ENCODE data around the gene DYNC1I1. TPM values are rescaled to one million over a fixed set of nuclear protein-coding genes. Genes with fewer than 3 reads are reported as not detected.

Gene DYNC1I1
- total and polyA plus RNA-seq, 8 donors: 1.6 to 16.0 (median 9.6) TPM

DNA sequence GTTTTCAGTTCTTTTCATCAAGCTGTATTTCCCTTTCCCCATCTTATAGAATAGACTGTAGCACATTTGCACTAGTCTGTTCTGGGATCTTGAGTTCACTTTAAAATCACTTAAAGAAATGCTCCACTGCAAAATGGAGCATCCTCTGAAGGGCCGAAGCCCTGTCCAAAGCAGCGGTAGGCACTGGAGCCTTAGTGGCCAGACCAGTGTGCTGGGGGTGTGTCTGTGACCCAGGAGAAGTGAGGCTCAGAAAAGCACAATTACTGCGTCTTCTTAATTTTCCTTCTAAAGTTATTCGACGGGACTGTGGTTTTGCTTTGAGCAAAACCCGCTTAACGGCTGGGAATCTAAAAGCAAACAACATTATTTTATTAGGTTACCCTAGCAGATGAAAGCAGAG is 343.8 kb downstream of the DYNC1I1 start:
- DNase-seq (no peak), ATAC-seq (no peak)
- Histone ChIP-seq H3K9me3 (peaks cover 0 to 2% of the 10 kb centered on the region in 2 donors), H3K27ac (no peak overlapping the region), H3K4me1 (no peaks in the 10 kb centered on the region), H3K36me3 (peaks cover 0 to 19% of the 10 kb centered on the region in 2 donors), H3K4me3 (no peak overlapping the region), H3K27me3 (no peaks in the 10 kb centered on the region)
- TF ChIP-seq, protein P1, sequence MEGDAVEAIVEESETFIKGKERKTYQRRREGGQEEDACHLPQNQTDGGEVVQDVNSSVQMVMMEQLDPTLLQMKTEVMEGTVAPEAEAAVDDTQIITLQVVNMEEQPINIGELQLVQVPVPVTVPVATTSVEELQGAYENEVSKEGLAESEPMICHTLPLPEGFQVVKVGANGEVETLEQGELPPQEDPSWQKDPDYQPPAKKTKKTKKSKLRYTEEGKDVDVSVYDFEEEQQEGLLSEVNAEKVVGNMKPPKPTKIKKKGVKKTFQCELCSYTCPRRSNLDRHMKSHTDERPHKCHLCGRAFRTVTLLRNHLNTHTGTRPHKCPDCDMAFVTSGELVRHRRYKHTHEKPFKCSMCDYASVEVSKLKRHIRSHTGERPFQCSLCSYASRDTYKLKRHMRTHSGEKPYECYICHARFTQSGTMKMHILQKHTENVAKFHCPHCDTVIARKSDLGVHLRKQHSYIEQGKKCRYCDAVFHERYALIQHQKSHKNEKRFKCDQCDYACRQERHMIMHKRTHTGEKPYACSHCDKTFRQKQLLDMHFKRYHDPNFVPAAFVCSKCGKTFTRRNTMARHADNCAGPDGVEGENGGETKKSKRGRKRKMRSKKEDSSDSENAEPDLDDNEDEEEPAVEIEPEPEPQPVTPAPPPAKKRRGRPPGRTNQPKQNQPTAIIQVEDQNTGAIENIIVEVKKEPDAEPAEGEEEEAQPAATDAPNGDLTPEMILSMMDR (IDR thresholded peaks at IDR 0.05): no peak
- intact Hi-C loops (cut with DNase I): no loop called here

DNA sequence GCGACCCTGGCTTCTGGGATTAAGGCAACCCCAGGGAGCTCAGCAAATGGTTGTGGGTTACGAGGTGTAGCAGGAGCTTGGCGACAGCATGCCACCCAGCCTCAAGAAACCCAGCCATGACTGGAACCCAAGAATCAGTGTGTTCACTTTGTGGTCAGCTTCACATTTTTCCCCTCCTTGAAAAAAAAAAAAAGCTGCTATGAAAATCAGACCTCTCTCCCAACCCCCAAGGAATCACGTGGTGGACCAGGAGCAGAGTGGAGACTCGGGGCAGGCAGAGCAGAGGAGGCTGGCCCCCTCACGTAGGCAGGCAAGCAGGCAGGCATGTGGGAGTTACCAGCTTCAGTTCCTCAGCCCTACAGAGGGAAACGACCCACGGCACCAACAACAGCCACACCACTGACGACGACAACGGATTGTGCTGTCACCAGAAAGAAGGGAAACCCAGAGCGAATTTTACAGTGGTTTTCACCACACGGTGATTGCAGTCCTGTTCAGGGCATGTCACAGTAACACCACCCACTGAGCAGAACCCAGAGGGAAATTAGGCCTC is 346.2 kb downstream of the DYNC1I1 start:
- TF ChIP-seq, protein P1 (IDR thresholded peaks at IDR 0.05): no peak
- no peak overlapping the region for H3K27ac ChIP-seq
- H3K9me3 ChIP-seq: no peaks in the 10 kb centered on the region
- H3K4me1 ChIP-seq: no peaks in the 10 kb centered on the region
- H3K36me3 ChIP-seq: peaks cover 0 to 32% of the 10 kb centered on the region in 2 donors
- intact Hi-C loops (cut with DNase I): no loop called here
- ATAC-seq: no peak
- no peak for DNase-seq
- H3K4me3 ChIP-seq: no peak overlapping the region
- no peaks in the 10 kb centered on the region for H3K27me3 ChIP-seq

DNA sequence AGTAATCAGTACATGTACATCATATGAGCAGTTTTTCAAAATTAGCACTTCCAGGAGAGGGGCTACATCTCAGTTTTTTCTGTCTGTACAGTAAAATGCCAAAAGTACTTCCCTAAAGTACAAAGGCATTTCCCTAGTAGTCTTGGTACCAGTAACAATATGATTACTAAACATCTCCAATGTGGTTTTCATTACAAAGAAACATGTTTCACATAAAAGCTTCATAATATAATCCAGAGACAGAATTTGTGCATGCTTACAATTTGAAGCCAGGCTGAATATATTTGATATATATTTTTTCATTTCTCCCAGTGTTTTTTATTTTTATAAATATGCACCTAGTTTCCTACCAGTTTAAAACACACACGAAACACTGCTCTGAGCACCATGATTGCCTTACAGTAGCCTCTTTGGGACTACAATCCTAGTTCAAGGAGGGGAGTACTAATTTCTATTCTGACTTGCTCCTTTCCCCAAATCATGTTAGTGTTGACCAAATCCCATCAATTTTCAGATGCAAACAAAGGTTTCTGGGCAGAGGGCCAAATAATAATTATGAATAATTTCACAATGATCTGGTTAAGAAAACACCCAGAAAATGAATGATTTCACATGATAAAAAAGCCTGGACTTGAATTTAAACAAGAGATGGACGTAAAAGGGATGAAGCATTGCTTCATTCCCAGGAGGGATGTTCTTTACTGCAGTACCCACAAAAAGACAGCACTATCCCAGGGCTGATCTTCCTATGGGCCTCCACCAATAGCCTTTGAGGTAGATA is 348.3 kb downstream of the DYNC1I1 start:
- Histone ChIP-seq H3K36me3 (peaks cover 0 to 36% of the 10 kb centered on the region in 2 donors), H3K4me1 (no peaks in the 10 kb centered on the region), H3K27ac (no peak overlapping the region), H3K9me3 (no peaks in the 10 kb centered on the region), H3K27me3 (no peaks in the 10 kb centered on the region), H3K4me3 (no peak overlapping the region)
- intact Hi-C loops (cut with DNase I): no loop called here
- DNase-seq: no peak
- no peak for ATAC-seq
- TF ChIP-seq, protein P1 (IDR thresholded peaks at IDR 0.05): no peak

DNA sequence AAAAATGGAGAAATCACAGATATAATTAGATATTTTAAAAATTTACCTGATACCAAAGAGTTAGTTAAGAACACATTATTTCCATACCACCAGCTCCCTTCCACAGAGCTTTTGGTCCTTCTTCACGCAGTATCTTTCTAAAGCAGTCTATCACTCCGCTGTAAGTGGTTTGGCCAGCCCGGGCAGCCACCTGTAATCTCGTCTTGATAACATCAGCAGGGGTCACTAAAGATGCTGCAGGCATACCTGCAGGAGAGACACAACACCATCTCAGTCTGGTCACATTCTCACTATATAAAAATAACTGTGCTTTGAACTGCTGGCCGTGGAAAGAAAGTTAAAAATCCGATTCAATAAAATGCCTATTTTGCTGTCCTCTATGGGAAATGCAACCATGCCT is 349.4 kb downstream of the DYNC1I1 start:
- H3K27me3 ChIP-seq: no peaks in the 10 kb centered on the region
- H3K9me3 ChIP-seq: no peaks in the 10 kb centered on the region
- no peaks in the 10 kb centered on the region for H3K4me1 ChIP-seq
- intact Hi-C loops (cut with DNase I): no loop called here
- no peak overlapping the region for H3K27ac ChIP-seq
- TF ChIP-seq, protein P1 (IDR thresholded peaks at IDR 0.05): no peak
- H3K36me3 ChIP-seq: peaks cover 0 to 36% of the 10 kb centered on the region in 2 donors
- DNase-seq (no peak), ATAC-seq (no peak)
- no peak overlapping the region for H3K4me3 ChIP-seq

DNA sequence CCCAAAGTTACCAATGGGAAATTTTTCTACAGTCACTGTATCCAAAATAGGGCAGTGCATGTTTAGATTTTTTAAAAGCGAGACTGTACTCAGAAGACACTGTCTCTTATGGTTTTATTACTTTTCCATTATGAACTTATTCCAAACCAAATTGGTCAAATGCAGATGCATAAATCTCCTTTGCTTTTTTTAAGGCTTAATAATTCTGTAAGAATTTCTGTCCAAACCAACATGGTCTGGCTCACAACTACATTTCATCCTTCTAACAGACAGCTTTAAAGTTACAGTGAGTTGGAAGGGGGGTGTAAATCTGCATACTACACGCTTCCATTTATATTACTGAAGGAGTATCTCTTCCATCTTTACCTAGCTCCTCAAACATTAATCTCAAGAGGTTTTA is 350.4 kb downstream of the DYNC1I1 start:
- ATAC-seq (no peak), DNase-seq (no peak)
- intact Hi-C loops (cut with DNase I): no loop called here
- TF ChIP-seq, protein P1 (IDR thresholded peaks at IDR 0.05): no peak
- Histone ChIP-seq H3K4me3 (no peak overlapping the region), H3K27ac (no peak overlapping the region), H3K4me1 (no peaks in the 10 kb centered on the region), H3K36me3 (peaks cover 0 to 38% of the 10 kb centered on the region in 2 donors), H3K27me3 (no peaks in the 10 kb centered on the region), H3K9me3 (no peaks in the 10 kb centered on the region)
